GM12891 (cell line): ENCODE measurements around the gene SPRN.
"Not testable (repeated sequence)": the region's sequence is repeated elsewhere in the genome, so short reads cannot be mapped to it uniquely, and the experiment has no call there.

Source experiments
- DNase-seq: peaks from one replicate; pipeline ENCODE4 v3.0.0; 2011; ENCODE audit warnings: low spot score; ENCODE audit not compliant: insufficient read length
- FAIRE-seq: peaks from 2 replicates; lab custom pipeline; 2011; peaks lifted over from hg19 to GRCh38; lab: Jason Lieb, UNC
- PAX5 ChIP-seq: IDR thresholded peaks from 2 replicates; pipeline ENCODE4 v1.6.1; 2011; ENCODE audit warnings: low read length, moderate library complexity, mild to moderate bottlenecking; ENCODE audit not compliant: insufficient read depth, severe bottlenecking
- POLR2A ChIP-seq: IDR thresholded peaks from 2 replicates; pipeline ENCODE4 v1.6.1; 2011; ENCODE audit warnings: low read depth, low read length, control low read depth
- POLR2AphosphoS5 ChIP-seq: IDR thresholded peaks from 2 replicates; pipeline ENCODE4 v1.6.1; 2011; ENCODE audit warnings: low read depth, low read length, control low read depth
- POU2F2 ChIP-seq: IDR thresholded peaks from 2 replicates; pipeline ENCODE4 v1.6.1; 2011; ENCODE audit warnings: low read depth, mild to moderate bottlenecking, control low read depth, low read length, moderate library complexity
- SPI1 ChIP-seq: IDR thresholded peaks from 2 replicates; pipeline ENCODE4 v1.6.1; 2011; ENCODE audit warnings: low read depth, low read length, control low read depth
- TAF1 ChIP-seq: IDR thresholded peaks from 2 replicates; pipeline ENCODE4 v1.6.1; 2011; ENCODE audit warnings: low read depth, low read length, control low read depth

Gene SPRN

DNA sequence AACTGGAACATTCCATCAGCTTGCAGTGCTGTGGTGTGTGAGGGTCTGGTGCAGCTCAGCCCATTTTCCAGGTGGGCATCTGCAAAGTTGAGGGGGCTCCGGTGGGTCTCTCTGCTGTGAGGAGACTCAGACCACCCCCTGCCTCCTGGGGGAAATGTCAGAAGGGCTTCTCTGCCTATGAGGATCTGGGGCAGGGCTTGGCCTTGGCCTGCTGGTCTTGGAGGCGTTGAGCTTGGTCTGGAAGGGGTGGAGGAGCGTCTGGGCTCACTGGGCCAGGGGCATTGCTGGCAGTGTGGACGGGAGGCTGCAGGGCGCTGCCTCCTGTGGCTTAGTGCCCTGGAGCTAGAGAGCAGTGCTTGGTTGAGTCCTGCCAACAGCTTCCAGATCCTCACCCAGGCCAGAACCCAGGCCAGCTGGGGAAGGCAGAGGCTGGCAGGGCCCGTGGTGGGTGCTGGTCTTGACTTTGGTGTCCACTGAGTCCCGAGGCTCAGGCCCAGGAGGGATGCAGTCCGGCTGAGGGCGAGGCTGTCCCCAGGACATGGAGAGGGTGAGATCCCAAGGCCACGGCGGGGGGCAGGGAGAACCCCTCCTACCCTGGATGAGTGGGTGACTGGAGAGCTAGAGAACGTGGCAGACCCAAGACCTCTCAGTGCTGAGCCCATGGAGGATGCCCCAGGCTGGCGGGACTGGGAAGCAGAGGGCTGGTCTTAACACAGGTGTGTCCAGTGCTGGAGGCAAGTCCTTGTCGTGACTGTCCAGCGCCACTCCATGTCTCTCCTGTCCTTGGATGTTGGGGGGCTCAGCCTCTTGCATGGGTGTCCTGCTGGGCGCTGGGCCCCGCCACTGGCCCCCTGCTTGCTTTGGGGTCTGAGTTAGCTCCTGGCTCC is 2.8 kb downstream of the SPRN start:
- FAIRE-seq (no peak), DNase-seq (no peak)
- TF ChIP-seq POLR2AphosphoS5, result no peak
- no peak for TF ChIP-seq TAF1
- TF ChIP-seq PAX5, result no peak
- no peak; the same call in 1 of the 2 replicates for TF ChIP-seq POLR2A
- TF ChIP-seq SPI1, result no peak
- no peak for TF ChIP-seq POU2F2

DNA sequence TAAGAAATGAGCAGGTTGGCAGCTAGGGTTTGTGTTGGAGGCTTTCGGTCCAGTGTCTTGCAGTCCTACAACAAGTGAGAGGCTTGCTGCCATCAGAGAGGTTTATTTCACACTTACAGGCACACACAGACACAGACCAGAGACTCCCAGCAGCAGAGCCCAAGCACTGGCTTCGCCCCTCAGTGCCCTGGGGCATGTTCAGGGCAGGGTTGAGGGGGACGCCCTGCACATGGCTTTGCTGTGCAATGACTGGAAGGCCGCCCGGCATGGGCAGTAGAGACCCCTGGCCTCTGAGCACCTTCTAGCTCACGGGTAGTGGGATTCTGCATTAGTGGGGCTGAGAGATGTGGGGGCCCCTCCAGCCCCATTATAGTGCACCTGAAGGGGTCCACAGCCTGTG is 3.8 kb downstream of the SPRN start:
- DNase-seq, result no peak
- TF ChIP-seq POU2F2, result no peak
- no peak for TF ChIP-seq POLR2A
- TF ChIP-seq PAX5, result no peak
- no peak for TF ChIP-seq SPI1
- no peak for TF ChIP-seq TAF1
- TF ChIP-seq POLR2AphosphoS5, result no peak
- FAIRE-seq, result no peak

DNA sequence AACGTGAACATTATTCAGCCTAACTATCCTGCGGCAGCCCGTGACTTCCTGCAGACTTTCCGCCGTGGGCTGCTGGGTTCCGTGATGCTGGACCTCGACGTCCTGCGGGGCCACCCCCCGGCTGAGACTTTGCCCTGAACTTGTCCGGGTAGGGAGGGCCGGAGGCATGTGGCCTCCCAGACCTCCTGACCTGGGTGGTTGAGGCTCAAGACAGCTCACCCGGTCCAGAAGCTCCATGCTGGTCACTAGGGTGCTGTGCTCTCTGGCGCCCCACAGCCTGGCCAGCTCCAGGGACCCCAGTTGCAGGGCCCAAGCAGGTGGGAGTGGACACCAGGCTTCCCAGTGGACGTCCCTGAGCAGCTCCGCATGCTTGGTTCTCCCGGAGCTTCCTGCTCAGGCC is 4.4 kb downstream of the SPRN start:
- TF ChIP-seq POLR2AphosphoS5 (no peak), POU2F2 (no peak), SPI1 (no peak), POLR2A (no peak; the same call in 1 of the 2 replicates), TAF1 (no peak), PAX5 (no peak)
- DNase-seq, result no peak
- FAIRE-seq, result no peak

DNA sequence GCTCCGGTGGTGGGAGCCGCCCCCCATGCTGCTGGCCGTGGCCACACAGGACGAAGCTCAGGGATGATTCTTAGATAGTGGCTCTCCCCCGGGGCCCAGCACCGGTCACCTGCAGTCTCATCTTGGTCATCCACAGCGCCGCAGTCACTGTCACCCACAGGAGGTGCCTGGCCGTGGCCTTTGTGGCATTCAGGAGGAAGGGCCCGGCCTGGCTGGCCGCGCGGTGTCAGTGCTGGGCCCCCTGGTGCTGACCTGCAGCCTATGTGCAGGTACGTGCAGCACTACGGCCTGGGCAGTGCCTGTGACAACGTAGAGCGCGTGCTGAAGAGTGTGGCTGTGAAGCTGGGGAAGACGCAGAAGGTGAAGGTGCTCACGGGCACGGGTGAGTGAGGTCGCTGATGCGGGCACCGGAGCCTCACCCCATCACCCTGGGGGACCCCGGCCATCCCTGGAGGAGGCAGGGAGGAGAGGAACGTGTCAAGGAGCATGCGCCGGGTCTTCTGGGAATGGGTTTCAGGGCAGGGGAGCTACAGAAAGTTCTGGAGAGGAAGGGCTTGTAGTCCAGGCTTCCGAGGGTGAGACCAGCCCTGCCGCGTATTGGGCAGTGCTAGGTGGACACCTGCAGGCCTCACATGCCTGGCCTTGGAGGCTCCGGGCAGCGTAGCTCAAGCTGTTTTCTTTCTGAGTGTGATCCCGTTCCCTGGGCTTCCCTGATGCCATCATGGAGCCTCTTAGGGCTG is 5.0 kb downstream of the SPRN start:
- FAIRE-seq, result no peak
- DNase-seq, result no peak

DNA sequence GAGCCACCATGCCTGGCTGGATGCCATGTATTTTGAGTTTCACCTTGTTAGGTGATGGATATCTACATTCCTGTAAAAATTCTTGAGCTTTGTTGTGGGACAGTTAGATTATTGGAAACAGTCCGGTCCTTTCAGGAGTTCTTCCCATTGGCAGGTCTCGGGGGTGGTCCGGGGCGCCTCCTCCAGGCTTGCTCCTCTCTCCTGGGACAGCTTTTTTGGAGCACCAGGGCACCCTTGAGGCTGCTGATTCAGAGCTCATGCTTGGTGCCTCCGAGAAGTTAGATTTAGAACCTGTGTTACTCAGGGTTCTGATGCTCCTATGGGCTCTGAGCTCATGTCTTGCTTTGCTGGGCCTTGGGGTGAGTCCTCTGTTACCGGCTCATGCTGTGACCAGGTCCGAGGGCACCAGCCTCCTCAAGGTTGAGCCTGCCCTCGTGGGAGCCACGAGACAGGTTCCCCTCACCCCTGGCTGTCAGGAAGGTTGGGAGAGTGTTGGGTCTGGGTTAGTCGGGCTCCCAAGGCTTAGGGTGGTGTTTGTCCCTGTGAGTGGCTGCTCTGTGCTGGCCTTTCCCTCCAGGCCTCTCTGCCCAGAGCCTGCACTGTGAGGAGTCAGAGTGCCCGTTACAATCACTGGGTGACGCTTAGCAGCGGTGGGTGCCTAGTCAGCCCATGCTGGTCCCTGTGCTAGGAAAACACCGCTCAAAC is 6.0 kb downstream of the SPRN start:
- DNase-seq (no peak), FAIRE-seq (no peak)

More for the DNA sequence above, 5.0 kb downstream of the SPRN start:
- TF ChIP-seq TAF1 (no peak), POU2F2 (no peak), SPI1 (no peak)

DNA sequence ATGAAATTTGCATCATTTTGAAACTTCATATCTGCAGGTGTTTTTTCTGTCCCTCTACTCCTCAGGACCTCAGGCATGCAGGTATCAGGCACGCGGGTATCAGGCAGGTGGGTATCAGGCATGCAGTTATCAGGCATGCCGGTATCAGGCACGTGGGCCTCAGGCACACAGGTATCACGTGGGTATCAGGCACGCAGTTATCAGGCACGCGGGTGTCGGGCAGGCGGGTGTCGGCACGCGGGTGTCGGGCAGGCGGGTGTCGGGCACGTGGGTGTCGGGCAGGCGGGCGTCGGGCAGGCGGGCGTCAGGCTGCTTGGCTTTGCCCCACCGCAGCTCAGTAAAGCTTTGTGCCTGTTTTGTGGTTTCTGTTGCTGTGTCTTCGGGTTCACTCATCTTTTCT is 8.7 kb downstream of the SPRN start:
- no peak for TF ChIP-seq POLR2AphosphoS5
- TF ChIP-seq POU2F2, result no peak
- no peak for TF ChIP-seq POLR2A
- no peak for TF ChIP-seq SPI1
- no peak for TF ChIP-seq TAF1
- TF ChIP-seq PAX5, result no peak
- DNase-seq (no peak), FAIRE-seq (no peak)

More for the DNA sequence above, 6.0 kb downstream of the SPRN start:
- TF ChIP-seq SPI1, result no peak
- no peak for TF ChIP-seq POLR2AphosphoS5
- TF ChIP-seq PAX5, result no peak
- no peak for TF ChIP-seq POU2F2
- no peak for TF ChIP-seq POLR2A
- TF ChIP-seq TAF1, result no peak

DNA sequence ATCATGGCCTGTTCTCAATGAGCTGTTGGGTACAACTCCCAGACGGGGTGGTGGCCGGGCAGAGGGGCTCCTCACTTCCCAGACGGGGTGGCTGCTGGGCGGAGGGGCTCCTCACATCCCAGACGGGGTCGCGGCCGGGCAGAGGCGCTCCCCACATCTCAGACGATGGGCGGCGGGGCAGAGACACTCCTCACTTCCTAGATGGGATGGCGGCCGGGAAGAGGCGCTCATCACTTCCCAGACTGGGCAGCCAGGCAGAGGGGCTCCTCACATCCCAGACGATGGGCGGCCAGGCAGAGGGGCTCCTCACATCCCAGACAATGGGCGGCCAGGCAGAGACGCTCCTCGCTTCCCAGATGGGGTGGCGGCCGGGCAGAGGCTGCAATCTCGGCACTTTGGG is 10.0 kb downstream of the SPRN start:
- FAIRE-seq, DNase-seq: not testable (repeated sequence)

DNA sequence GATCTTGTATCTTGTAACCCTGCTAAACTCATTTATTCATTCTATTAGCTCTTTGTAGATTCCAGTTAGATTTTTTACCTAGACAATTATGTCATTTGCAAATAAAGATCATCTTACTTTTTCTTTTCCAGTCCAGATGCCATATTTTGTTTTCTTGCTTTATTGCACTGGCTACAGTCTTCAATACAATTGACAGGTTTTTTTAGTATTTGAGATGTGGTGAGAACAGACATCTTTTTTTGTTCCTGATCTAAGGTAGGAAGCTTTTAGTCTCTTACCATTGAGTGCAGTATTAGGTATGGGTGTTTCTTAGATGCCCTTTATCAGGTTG is 12.1 kb downstream of the SPRN start:
- no peak for DNase-seq
- no peak for FAIRE-seq
- TF ChIP-seq SPI1 (no peak), POU2F2 (no peak), POLR2AphosphoS5 (no peak), POLR2A (no peak), PAX5 (no peak), TAF1 (no peak)
